Measurements from ENCODE around the gene ABCB8.
"Not testable (repeated sequence)": the region's sequence is repeated elsewhere in the genome, so short reads cannot be mapped to it uniquely, and the experiment has no call there.

Gene ABCB8

GRCh38 chr7:151038951-151039849 is 10.9 kb downstream of the ABCB8 start:
- no peak for DNase-seq

- no peak for DNase-seq
Observed at GRCh38 chr7:151039850-151040548, 11.7 kb downstream of the ABCB8 start.

GRCh38 chr7:151040616-151041375 is 12.5 kb downstream of the ABCB8 start:
- no peak for DNase-seq

GRCh38 chr7:151043449-151043848 is 15.2 kb downstream of the ABCB8 start:
- not testable (repeated sequence) for DNase-seq

- no peak for DNase-seq
Observed at GRCh38 chr7:151043959-151044358, 15.7 kb downstream of the ABCB8 start.

- no peak for DNase-seq
Observed at GRCh38 chr7:151045262-151045661, 17.0 kb downstream of the ABCB8 start.

GRCh38 chr7:151045967-151046366 is 17.7 kb downstream of the ABCB8 start:
- DNase-seq, result no peak

- no peak for DNase-seq
Observed at GRCh38 chr7:151046603-151047573, 18.6 kb downstream of the ABCB8 start.

- no peak for DNase-seq
Observed at GRCh38 chr7:151047976-151048815, 19.9 kb downstream of the ABCB8 start, which contains the start of gene ASIC3. ASIC3 (plus strand) TSS chr7:151048531; CDS start chr7:151048886, 355 bp downstream.

- no peak for DNase-seq
Observed at GRCh38 chr7:151048911-151049463, 20.7 kb downstream of the ABCB8 start.

GRCh38 chr7:151051108-151051507 is 22.9 kb downstream of the ABCB8 start:
- no peak for DNase-seq

GRCh38 chr7:151053096-151053495 is 24.8 kb downstream of the ABCB8 start:
- DNase-seq, result no peak

GRCh38 chr7:151053751-151054150 is 25.5 kb downstream of the ABCB8 start:
- DNase-seq, result no peak

- no peak for DNase-seq
Observed at GRCh38 chr7:151056283-151056665, 28.0 kb downstream of the ABCB8 start.

- DNase-seq, result no peak
Observed at GRCh38 chr7:151056666-151057505, 28.6 kb downstream of the ABCB8 start.

- no peak for DNase-seq
Observed at GRCh38 chr7:151057506-151057988, 29.3 kb downstream of the ABCB8 start, which contains the start of gene CDK5. CDK5 (minus strand) TSS chr7:151057897; CDS start chr7:151057848, 49 bp downstream.

- DNase-seq, result peak; percentile 99
Observed at GRCh38 chr7:151057989-151058780, 29.9 kb downstream of the ABCB8 start.

- DNase-seq, result no peak
Observed at GRCh38 chr7:151058781-151059366, 30.6 kb downstream of the ABCB8 start.
